Measurements from ENCODE around the gene TTC16. TPM values are rescaled to one million over a fixed set of nuclear protein-coding genes. Genes with fewer than 3 reads are reported as not detected.
A peak's percentile ranks its signal among the peaks of the same experiment; 100 is the strongest.

Gene TTC16
- total RNA-seq, 1 donor from 2014 or later: 1.3 TPM

DNA sequence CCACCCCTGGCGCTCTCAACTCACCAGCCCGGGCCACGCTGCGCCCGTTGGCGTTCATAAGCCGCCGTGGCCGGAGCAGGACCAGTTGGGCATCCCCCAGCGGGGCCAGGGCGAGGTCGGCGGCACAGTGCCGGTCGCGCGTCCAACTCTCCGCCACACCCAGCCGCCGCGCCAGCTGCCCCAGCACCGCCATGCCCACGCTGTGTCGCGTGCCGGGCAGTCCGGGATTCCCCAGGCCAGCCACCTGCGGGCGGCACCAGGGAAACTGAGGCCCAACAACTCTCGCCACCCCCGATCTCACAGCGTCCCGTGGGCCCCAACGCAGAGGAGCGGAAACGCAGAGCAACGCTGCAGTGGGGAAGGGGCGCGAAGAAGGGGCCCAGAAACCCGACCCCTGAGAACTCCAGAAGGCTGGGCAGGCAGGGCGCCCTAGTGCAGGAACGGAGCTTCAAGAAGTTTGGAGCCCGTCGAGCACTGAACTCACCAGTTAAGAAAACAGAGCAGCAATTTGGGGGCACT lies 869 bp upstream of the TTC16 start:
- TF ChIP-seq, protein P1, sequence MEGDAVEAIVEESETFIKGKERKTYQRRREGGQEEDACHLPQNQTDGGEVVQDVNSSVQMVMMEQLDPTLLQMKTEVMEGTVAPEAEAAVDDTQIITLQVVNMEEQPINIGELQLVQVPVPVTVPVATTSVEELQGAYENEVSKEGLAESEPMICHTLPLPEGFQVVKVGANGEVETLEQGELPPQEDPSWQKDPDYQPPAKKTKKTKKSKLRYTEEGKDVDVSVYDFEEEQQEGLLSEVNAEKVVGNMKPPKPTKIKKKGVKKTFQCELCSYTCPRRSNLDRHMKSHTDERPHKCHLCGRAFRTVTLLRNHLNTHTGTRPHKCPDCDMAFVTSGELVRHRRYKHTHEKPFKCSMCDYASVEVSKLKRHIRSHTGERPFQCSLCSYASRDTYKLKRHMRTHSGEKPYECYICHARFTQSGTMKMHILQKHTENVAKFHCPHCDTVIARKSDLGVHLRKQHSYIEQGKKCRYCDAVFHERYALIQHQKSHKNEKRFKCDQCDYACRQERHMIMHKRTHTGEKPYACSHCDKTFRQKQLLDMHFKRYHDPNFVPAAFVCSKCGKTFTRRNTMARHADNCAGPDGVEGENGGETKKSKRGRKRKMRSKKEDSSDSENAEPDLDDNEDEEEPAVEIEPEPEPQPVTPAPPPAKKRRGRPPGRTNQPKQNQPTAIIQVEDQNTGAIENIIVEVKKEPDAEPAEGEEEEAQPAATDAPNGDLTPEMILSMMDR (IDR thresholded peaks at IDR 0.05): no peak
- Histone ChIP-seq H3K4me3 (peak overlapping the region; percentile 91), H3K27ac (peak overlapping the region; percentile 84), H3K36me3 (peaks cover 7% of the 10 kb centered on the region), H3K9me3 (no peaks in the 10 kb centered on the region), H3K4me1 (peaks cover 18% of the 10 kb centered on the region), H3K27me3 (ENCODE audit: low read depth) (no peaks in the 10 kb centered on the region)
- DNase-seq (no peak), ATAC-seq (peak; percentile 54 to 61)
- intact Hi-C loops (cut with DNase I): no loop called here

DNA sequence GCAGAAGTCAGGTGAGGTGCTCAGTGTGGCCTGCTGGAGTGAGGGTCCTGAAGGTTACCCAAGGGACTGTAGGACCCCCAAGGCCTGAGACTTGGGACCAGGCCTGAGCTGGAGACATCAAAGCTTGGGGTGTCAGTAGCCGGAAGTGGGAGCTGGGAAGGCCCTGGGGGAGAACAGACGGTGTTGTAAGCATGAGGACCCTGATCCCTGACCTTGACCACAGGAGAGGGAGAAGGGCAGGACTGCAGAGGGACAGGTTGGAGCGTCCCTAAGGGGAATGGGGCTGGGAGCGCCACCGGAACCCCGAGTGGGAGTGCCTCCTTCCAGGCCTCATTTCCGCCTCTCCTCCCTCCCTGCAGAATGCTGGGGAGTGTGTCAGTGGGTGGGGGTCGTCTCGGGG lies 533 bp downstream of the TTC16 start:
- ATAC-seq (no peak), DNase-seq (no peak)
- intact Hi-C loops (cut with DNase I): no loop called here
- H3K36me3 ChIP-seq: peaks cover 7% of the 10 kb centered on the region
- H3K27ac ChIP-seq: peak overlapping the region; percentile 84
- TF ChIP-seq, protein P1 (IDR thresholded peaks at IDR 0.05): no peak
- no peaks in the 10 kb centered on the region for H3K9me3 ChIP-seq
- H3K4me1 ChIP-seq: peaks cover 18% of the 10 kb centered on the region
- peak overlapping the region; percentile 91 for H3K4me3 ChIP-seq
- no peaks in the 10 kb centered on the region for H3K27me3 ChIP-seq (ENCODE audit: low read depth)

DNA sequence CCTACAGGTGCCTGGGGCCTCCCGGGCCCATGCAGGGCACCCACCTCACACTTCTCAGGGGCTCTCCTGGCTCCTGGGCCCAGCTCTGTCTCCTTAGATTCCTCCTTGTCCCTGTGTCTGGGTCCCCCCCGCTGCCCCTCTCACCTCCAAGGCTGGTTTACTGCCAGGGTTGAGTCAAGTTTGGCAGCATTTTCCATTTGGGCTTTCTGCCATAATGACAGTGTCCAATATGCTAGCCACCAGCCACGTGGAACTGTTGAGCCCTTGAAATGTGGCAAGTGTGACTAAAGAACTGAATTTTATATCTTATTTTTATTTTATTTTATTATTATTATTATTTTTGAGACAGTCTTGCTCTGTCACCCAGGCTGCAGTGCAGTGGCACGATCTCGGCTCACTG lies 1.9 kb downstream of the TTC16 start:
- H3K27me3 ChIP-seq (ENCODE audit: low read depth): no peaks in the 10 kb centered on the region
- intact Hi-C loops (cut with DNase I): no loop called here
- H3K4me3 ChIP-seq: no peak overlapping the region
- DNase-seq: no peak
- peaks cover 18% of the 10 kb centered on the region for H3K4me1 ChIP-seq
- H3K36me3 ChIP-seq: no peaks in the 10 kb centered on the region
- TF ChIP-seq, protein P1 (IDR thresholded peaks at IDR 0.05): no peak
- H3K9me3 ChIP-seq: no peaks in the 10 kb centered on the region
- no peak for ATAC-seq
- no peak overlapping the region for H3K27ac ChIP-seq

DNA sequence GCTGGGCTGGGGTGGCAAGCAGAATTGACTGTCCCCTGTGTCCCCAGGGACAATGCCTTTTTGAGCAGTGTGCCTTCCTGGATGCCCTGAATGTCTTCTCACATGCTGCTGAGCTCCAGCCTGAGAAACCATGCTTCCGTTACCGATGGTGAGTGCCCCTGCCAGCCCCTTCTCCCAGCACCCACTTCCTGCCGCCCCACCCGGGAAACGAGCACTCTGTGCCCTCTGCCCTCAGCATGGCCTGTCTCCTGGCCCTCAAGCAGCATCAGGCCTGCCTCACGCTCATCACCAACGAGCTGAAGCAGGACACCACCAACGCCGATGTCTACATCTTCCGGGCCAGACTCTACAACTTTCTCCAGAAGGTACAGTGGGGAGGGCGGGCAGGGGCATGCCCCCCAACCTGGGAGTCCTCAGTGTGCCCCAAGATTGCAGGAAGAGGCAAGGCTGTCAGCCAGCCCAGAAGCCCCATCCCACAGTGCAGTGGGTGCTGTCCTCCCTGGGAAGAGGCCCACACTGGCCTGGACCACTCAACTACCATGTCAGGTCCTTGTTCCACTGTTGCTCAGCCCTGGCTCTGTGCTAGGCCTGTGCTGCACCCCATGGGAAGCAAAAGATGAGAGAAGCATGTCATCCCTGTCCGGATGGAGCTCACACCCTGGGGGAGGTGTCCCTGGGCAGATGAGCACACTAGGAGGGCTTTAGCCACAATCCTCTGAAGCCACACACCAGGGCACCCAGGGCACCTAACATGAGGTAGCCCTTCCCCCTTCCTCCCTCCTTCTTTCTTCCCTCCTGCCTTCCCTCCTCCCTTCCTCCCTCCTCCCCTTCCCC lies 4.4 kb downstream of the TTC16 start:
- Histone ChIP-seq H3K27ac (no peak overlapping the region), H3K36me3 (no peaks in the 10 kb centered on the region), H3K4me3 (no peak overlapping the region), H3K4me1 (peaks cover 25% of the 10 kb centered on the region), H3K9me3 (no peaks in the 10 kb centered on the region), H3K27me3 (ENCODE audit: low read depth) (no peaks in the 10 kb centered on the region)
- TF ChIP-seq, protein P1 (IDR thresholded peaks at IDR 0.05): no peak
- ATAC-seq: no peak
- no peak for DNase-seq
- intact Hi-C loops (cut with DNase I): no loop called here

DNA sequence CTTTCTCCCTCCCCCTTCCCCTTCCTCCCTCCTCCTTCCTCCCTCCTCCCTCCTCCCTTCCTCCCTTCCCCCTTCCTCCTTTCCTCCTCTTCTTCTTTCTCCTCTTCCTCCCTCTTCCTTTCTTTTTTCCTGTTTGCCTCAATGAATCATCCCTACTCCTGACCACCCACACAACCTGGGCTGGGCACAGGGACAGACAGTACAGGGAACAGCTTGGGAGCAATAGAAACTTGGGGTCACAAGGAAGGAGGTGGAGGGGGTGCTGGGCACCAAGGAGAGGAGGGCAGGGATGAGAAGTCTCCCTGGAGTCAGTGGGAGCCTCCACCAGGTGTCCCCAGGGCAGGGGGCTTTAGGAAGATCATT lies 5.0 kb downstream of the TTC16 start:
- Histone ChIP-seq H3K4me3 (no peak overlapping the region), H3K4me1 (peaks cover 24% of the 10 kb centered on the region), H3K36me3 (no peaks in the 10 kb centered on the region), H3K27me3 (ENCODE audit: low read depth) (no peaks in the 10 kb centered on the region), H3K9me3 (no peaks in the 10 kb centered on the region), H3K27ac (no peak overlapping the region)
- intact Hi-C loops (cut with DNase I): no loop called here
- TF ChIP-seq, protein P1 (IDR thresholded peaks at IDR 0.05): no peak
- no peak for ATAC-seq
- DNase-seq: no peak

Measured in lower lobe of right lung (tissue), 2 donors.